ENCODE results near the gene TPK1. TPM values are rescaled to one million over a fixed set of nuclear protein-coding genes. Genes with fewer than 3 reads are reported as not detected.

The TPK1 gene
- total and polyA plus RNA-seq, 2 experiments from 2014 or later, result 5.9 to 7.3 TPM

- Histone ChIP-seq H3K27ac (no peak overlapping the region), H3K4me3 (no peak overlapping the region), H3K27me3 (no peaks in the 10 kb centered on the region), H3K9me3 (ENCODE audit: low read depth) (no peaks in the 10 kb centered on the region), H3K36me3 (no peaks in the 10 kb centered on the region), H3K4me1 (ENCODE audit: low read depth) (no peaks in the 10 kb centered on the region)
- no peak for DNase-seq (ENCODE audit: low read depth in 1 of 2, low spot score in 1 of 2)
- TF ChIP-seq CTCF (IDR thresholded peaks at IDR 0.05; ENCODE audit: low read depth, low read length), result no peak
Measured at GRCh38 chr7:144503215-144503614, 332.6 kb downstream of the TPK1 start.

GRCh38 chr7:144500225-144500624, 335.6 kb downstream of the TPK1 start:
- Histone ChIP-seq H3K27ac (no peak overlapping the region), H3K36me3 (no peaks in the 10 kb centered on the region), H3K9me3 (ENCODE audit: low read depth) (no peaks in the 10 kb centered on the region), H3K4me3 (no peak overlapping the region), H3K4me1 (ENCODE audit: low read depth) (no peaks in the 10 kb centered on the region), H3K27me3 (no peaks in the 10 kb centered on the region)
- no peak for TF ChIP-seq CTCF (IDR thresholded peaks at IDR 0.05; ENCODE audit: low read depth, low read length)
- no peak for DNase-seq (ENCODE audit: low read depth in 1 of 2, low spot score in 1 of 2)

GRCh38 chr7:144497282-144497681, 338.6 kb downstream of the TPK1 start:
- Histone ChIP-seq H3K27me3 (no peaks in the 10 kb centered on the region), H3K9me3 (ENCODE audit: low read depth) (no peaks in the 10 kb centered on the region), H3K36me3 (no peaks in the 10 kb centered on the region), H3K27ac (no peak overlapping the region), H3K4me3 (no peak overlapping the region), H3K4me1 (ENCODE audit: low read depth) (no peaks in the 10 kb centered on the region)
- TF ChIP-seq CTCF (IDR thresholded peaks at IDR 0.05; ENCODE audit: low read depth, low read length), result no peak
- DNase-seq (ENCODE audit: low read depth in 1 of 2, low spot score in 1 of 2), result no peak

- Histone ChIP-seq H3K4me3 (no peak overlapping the region), H3K27me3 (no peaks in the 10 kb centered on the region)
Measured at GRCh38 chr7:144494355-144494754, 341.5 kb downstream of the TPK1 start.

GRCh38 chr7:144489504-144489903, 346.3 kb downstream of the TPK1 start:
- Histone ChIP-seq H3K27me3 (no peaks in the 10 kb centered on the region), H3K4me3 (no peak overlapping the region), H3K36me3 (no peaks in the 10 kb centered on the region), H3K27ac (no peak overlapping the region), H3K4me1 (ENCODE audit: low read depth) (no peaks in the 10 kb centered on the region), H3K9me3 (ENCODE audit: low read depth) (no peaks in the 10 kb centered on the region)
- TF ChIP-seq CTCF (IDR thresholded peaks at IDR 0.05; ENCODE audit: low read depth, low read length), result no peak
- DNase-seq (ENCODE audit: low read depth in 1 of 2, low spot score in 1 of 2), result no peak

More at GRCh38 chr7:144494355-144494754, 341.5 kb downstream of the TPK1 start:
- no peaks in the 10 kb centered on the region for H3K9me3 ChIP-seq (ENCODE audit: low read depth)
- no peak overlapping the region for H3K27ac ChIP-seq
- no peaks in the 10 kb centered on the region for H3K4me1 ChIP-seq (ENCODE audit: low read depth)
- no peak for DNase-seq (ENCODE audit: low read depth in 1 of 2, low spot score in 1 of 2)
- no peak for TF ChIP-seq CTCF (IDR thresholded peaks at IDR 0.05; ENCODE audit: low read depth, low read length)
- H3K36me3 ChIP-seq, result no peaks in the 10 kb centered on the region

GRCh38 chr7:144488977-144489376, 346.9 kb downstream of the TPK1 start:
- TF ChIP-seq CTCF (IDR thresholded peaks at IDR 0.05; ENCODE audit: low read depth, low read length), result no peak
- DNase-seq (ENCODE audit: low read depth in 1 of 2, low spot score in 1 of 2), result no peak
- Histone ChIP-seq H3K4me3 (no peak overlapping the region), H3K36me3 (no peaks in the 10 kb centered on the region), H3K27ac (no peak overlapping the region), H3K4me1 (ENCODE audit: low read depth) (no peaks in the 10 kb centered on the region), H3K9me3 (ENCODE audit: low read depth) (no peaks in the 10 kb centered on the region), H3K27me3 (no peaks in the 10 kb centered on the region)

Data from cardiac muscle cell (in vitro differentiated cells and primary cell).